GM12872 (cell line): Measurements from ENCODE around the gene PAM16.

ENCODE experiments used
- TF ChIP-seq, protein P1 (sequence below): IDR thresholded peaks from 3 replicates; pipeline ENCODE4 v1.5.1; 2011; ENCODE audit warnings: low read depth, mild to moderate bottlenecking, low read length, moderate library complexity; ENCODE audit not compliant: insufficient read depth

Gene PAM16

DNA sequence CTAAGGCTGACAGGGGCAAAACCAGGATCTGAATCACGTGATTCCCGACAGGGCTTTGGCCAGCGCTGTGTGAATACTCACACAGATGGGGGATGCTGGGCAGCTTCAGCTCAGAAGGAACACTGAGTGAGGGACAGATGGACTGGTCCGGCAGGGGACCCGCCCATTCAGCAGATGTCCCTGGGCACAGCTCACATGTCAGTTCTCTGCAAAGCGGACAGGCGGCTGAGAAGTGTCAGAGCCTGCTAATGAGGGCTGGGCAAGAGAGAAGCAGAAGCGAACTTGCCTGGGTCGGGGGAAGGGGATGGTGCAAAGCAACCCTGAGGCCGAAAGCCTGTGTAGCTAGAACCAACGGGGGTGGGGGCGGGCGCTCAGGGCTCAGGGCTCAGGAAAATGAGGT is 47.1 kb downstream of the PAM16 start:
- TF ChIP-seq, protein P1, sequence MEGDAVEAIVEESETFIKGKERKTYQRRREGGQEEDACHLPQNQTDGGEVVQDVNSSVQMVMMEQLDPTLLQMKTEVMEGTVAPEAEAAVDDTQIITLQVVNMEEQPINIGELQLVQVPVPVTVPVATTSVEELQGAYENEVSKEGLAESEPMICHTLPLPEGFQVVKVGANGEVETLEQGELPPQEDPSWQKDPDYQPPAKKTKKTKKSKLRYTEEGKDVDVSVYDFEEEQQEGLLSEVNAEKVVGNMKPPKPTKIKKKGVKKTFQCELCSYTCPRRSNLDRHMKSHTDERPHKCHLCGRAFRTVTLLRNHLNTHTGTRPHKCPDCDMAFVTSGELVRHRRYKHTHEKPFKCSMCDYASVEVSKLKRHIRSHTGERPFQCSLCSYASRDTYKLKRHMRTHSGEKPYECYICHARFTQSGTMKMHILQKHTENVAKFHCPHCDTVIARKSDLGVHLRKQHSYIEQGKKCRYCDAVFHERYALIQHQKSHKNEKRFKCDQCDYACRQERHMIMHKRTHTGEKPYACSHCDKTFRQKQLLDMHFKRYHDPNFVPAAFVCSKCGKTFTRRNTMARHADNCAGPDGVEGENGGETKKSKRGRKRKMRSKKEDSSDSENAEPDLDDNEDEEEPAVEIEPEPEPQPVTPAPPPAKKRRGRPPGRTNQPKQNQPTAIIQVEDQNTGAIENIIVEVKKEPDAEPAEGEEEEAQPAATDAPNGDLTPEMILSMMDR, result no peak

DNA sequence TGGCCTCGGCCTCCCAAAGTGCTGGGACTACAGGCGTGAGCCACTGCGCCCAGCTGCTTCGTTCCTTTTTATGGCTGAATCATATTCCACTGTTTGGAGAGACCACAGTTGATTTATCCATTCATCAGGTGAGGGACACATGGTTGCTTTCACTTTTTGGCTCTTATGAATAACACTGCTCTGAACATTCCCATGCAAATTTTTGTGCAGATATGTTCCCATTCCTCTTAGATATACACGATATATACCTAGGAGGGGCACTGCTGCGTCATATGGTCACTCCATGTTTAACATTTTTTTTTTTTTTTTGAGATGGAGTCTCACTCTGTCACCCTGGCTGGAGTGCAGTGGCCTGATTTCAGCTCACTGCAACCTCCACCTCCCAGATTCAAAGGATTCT is 49.2 kb downstream of the PAM16 start:
- TF ChIP-seq, protein P1, result no peak

DNA sequence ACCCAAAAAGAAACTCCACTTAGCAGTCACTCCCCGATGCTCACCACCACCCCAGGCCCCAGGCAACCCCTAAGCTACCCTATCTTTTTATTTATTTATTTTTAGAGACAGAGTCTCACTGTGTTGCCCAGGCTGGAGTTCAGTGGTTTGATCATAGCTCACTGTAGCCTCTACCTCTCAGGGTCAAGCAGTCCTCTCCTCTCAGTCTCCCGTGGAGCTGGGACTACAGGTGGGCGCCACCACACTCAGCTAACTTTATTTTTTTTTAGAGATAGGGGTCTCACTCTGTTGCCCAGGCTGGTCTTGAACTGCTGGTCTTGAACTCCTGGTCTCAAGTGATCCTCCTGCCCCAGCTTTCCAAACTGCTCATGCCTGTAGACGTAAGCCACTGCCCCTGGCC is 49.9 kb downstream of the PAM16 start:
- TF ChIP-seq, protein P1, result no peak

DNA sequence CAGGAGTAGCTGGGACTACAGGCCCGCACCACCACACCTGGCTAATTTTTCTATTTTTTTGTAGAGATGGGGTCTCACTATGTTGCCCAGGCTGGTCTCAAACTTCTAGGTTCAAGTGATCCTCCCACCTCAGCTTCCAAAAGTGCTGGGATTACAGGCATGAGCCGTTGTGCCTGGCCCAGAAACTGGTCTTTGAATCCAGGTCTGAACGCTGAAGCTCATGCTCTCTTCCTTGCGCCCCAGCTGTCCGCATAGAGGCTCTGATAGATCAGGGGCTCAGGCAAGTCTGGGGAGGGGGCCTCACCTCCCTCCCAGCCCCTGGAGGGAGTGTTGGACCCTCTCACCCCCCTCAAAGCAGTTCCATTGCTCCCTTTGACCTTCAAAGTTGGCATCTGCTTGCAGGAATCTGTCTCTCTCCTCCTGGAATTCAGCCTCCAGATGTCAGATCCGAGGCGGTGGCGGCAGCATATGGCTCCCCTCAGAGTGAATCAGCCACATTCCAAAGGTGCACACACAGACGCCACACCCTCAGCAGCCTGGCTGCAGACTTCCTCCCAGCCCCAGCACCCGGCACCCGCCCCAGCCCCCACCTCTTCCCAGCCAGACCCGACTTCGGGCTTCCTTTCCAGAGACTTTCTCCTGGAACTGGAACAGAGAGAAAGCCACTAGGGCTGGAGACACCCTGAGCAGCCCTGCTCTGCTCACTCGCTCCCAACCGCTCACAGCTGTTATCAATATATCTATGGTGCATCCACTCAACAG is 52.2 kb downstream of the PAM16 start:
- TF ChIP-seq, protein P1, result no peak

DNA sequence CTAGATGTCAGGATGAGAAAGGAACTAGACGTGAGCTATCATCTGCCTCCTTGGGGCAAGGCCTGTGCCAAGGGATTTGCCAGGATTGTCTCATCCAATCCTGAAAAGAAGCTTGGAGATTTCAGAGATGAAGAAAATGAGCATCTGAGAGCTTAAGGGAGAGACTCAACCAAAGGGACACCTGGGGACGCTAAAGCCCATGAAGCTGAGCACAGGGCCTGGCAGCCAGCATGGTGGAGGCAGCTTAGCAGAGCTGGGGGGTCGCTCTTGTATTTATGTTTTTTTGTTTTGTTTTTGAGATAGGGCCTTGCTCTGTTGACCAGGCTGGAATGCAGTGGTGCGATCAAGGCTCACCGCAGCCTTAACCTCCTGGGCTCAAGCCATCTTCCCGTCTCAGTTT is 53.6 kb downstream of the PAM16 start:
- TF ChIP-seq, protein P1, result no peak

DNA sequence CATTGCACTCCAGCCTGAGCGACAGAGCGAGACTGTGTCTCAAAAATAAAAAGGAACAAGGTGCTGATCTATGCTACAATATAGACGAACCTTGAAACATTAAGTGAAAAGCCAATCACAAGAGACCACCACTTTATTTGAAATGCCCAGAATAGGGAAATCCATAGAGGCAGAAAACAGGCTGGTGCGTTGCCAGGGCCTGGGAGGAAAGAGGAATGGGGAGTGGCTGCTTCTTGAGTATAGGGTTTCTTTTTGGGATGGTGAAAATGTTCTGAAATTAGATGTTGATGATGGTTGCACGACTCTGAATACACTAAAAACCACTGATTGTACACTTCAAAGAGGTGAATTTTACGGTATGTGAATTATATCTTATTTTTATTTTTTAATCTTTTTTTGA is 55.5 kb downstream of the PAM16 start:
- TF ChIP-seq, protein P1, result no peak

DNA sequence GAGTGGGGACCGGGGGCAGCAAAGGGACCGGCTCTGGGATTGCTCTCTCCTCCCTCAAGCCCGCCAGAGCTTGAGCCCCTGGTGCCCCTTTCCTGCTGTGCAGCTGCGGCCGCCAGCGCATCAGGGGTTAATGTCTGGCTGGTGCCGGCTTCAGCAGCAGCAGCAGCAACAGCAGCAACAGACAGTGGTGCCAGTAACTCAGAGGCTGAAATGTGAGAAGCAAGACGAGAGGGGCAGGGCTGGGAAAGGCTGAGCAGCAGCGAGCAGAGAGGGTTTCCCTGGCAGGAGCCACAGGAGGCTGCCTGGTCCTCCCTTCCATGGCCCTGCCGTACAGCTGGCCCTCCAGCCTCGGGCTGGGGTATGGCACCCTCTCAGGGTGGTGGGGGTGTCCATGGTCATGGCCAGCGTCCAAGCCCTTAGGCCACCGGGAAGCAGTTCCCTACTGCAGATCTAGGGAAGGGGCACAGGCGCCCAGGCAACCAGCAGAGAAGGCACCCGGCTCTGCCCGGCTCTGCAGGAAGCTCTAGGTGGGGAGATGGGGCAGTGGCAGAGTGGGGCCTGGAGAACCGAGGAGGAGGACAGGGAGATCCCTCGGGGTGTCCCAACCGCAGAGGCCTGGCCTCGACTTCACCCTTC is 57.2 kb downstream of the PAM16 start:
- TF ChIP-seq, protein P1, result no peak
